HCT116 (cell line): Measurements from ENCODE around the gene GRM6. TPM values are rescaled to one million over a fixed set of nuclear protein-coding genes. Genes with fewer than 3 reads are reported as not detected.

Experiments used
- ATAC-seq: fragments of 200-7000 bp; cut with Tn5 transposase; 2 replicates; pipeline ENCODE4 v1.9.1; 2020; ENCODE audit warnings: mild to moderate bottlenecking, moderate library complexity
- BruUV-seq: library from RNA; stranded (reverse); fragments of 400-500 nt; replicated peaks from 2 replicates; lab custom pipeline; 2021; lab: Mats Ljungman, UMichigan
- CTCF ChIA-PET: fragments of 300-600 bp; sonication (Branson Sonifier 250); formaldehyde crosslinking; loops from one replicate; lab custom pipeline; 2021; ENCODE audit warnings: antibody characterized with exemption; lab: Charles Lee
- POLR2A ChIA-PET: fragments of 300-600, 350-600 bp; sonication (Branson Sonifier 250); formaldehyde crosslinking; loops from one replicate; lab custom pipeline; 2021; ENCODE audit warnings: antibody characterized with exemption; lab: Charles Lee
- RAD21 ChIA-PET, 2 experiments: fragments of 300-600 bp; sonication (Branson Sonifier 250); formaldehyde crosslinking; loops; one replicate each; lab custom pipeline; 2023; ENCODE audit warnings: low total read pairs in 2 of 2; ENCODE audit not compliant: uncharacterized antibody in 2 of 2, unreplicated experiment in 2 of 2, low non-redundant PET in 1 of 2; lab: Charles Lee
- DNase-seq: peaks from one replicate; pipeline ENCODE4 v3.0.0-alpha.2; 2010; ENCODE audit warnings: low read depth, low spot score
- H2AFZ ChIP-seq: fragments of 200-600 bp; shearing (Covaris generic), sonication (generic); 2 replicates; pipeline ENCODE4 v1.6.1; 2017; ENCODE audit warnings: low read depth, mixed run types, mixed read lengths, antibody characterized with exemption, low read length; ENCODE audit not compliant: poor library complexity, severe bottlenecking
- H3K27ac ChIP-seq: 2 replicates; pipeline ENCODE4 v1.5.1; 2012; ENCODE audit warnings: low read depth, low read length
- H3K27me3 ChIP-seq: fragments of 200-600 bp; sonication (generic); 2 replicates; pipeline ENCODE4 v1.6.1; 2016; ENCODE audit warnings: mixed run types, low read length, mixed read lengths; ENCODE audit not compliant: insufficient read depth
- H3K36me3 ChIP-seq, 2 experiments: fragments of 200-500 bp in 1 of 2; fragments of 200-600 bp in 1 of 2; sonication (Bioruptor generic) in 1 of 2; sonication (generic) in 1 of 2; 2 replicates each; pipeline versions ENCODE4 v1.5.1 to v1.6.1; 2014 to 2016; ENCODE audit warnings: low read length in 2 of 2, inconsistent platforms in 1 of 2, mixed read lengths in 1 of 2, mixed run types in 1 of 2; ENCODE audit not compliant: insufficient read depth in 2 of 2, control insufficient read depth in 1 of 2
- H3K4me1 ChIP-seq, 2 experiments: fragments of 200-600 bp in 1 of 2; sonication (generic) in 1 of 2; 2 replicates each; pipeline versions ENCODE4 v1.5.1 to v1.6.1; 2012 to 2017; ENCODE audit warnings: low read length in 2 of 2, inconsistent platforms in 1 of 2, mild to moderate bottlenecking in 1 of 2, mixed read lengths in 1 of 2, mixed run types in 1 of 2, moderate library complexity in 1 of 2; ENCODE audit not compliant: insufficient read depth in 2 of 2, control insufficient read depth in 1 of 2
- H3K4me2 ChIP-seq: fragments of 200-600 bp; sonication (generic); 2 replicates; pipeline ENCODE4 v1.6.1; 2017; ENCODE audit warnings: mixed run types, low read length, mixed read lengths
- H3K4me3 ChIP-seq, 2 experiments: fragments of 200-600 bp in 1 of 2; sonication (generic) in 1 of 2; replicated peaks in 1 of 2; 2 replicates each; pipeline ENCODE4 v1.5.1; 2011 to 2016; ENCODE audit warnings: low read length in 2 of 2, control low read depth in 1 of 2, low read depth in 1 of 2, mild to moderate bottlenecking in 1 of 2, mixed read lengths in 1 of 2, mixed run types in 1 of 2
- H3K79me2 ChIP-seq: fragments of 200-600 bp; sonication (generic); 2 replicates; pipeline ENCODE4 v1.6.1; 2017; ENCODE audit warnings: mild to moderate bottlenecking, mixed run types, low read length, moderate library complexity, mixed read lengths; ENCODE audit not compliant: insufficient read depth
- H3K9ac ChIP-seq: fragments of 200-600 bp; sonication (generic); 2 replicates; pipeline ENCODE4 v1.6.1; 2016; ENCODE audit warnings: low read length, mixed read lengths
- H3K9me2 ChIP-seq: fragments of 200-600 bp; sonication (generic), shearing (Covaris generic); 2 replicates; pipeline ENCODE4 v1.6.1; 2017; ENCODE audit warnings: mixed run types, mild to moderate bottlenecking, moderate library complexity; ENCODE audit not compliant: insufficient read depth
- H3K9me3 ChIP-seq, 2 experiments: fragments of 200-500 bp in 1 of 2; fragments of 200-600 bp in 1 of 2; sonication (Bioruptor generic) in 1 of 2; sonication (generic) in 1 of 2; 2 replicates each; pipeline ENCODE4 v1.6.1; 2014 to 2017; ENCODE audit warnings: low read length in 2 of 2, mixed read lengths in 2 of 2, inconsistent platforms in 1 of 2, low read depth in 1 of 2, mild to moderate bottlenecking in 1 of 2, mixed run types in 1 of 2, moderate library complexity in 1 of 2; ENCODE audit not compliant: control insufficient read depth in 1 of 2, insufficient read depth in 1 of 2
- H4K20me1 ChIP-seq: fragments of 200-600 bp; sonication (generic), shearing (Covaris generic); 2 replicates; pipeline ENCODE4 v1.6.1; 2017; ENCODE audit warnings: mixed run types, mild to moderate bottlenecking, moderate library complexity; ENCODE audit not compliant: insufficient read depth
- CBX3 ChIP-seq: IDR thresholded peaks from 2 replicates; pipeline ENCODE4 v1.6.1; 2012; ENCODE audit warnings: low read depth
- CEBPB ChIP-seq: IDR thresholded peaks from 2 replicates; pipeline ENCODE4 v1.6.1; 2012; ENCODE audit warnings: low read depth
- EGR1 ChIP-seq: IDR thresholded peaks from 2 replicates; pipeline ENCODE4 v1.6.1; 2012; ENCODE audit warnings: low read depth
- ELF1 ChIP-seq: IDR thresholded peaks from 2 replicates; pipeline ENCODE4 v1.6.1; 2012; ENCODE audit warnings: low read depth, borderline replicate concordance
- EZH2 ChIP-seq: fragments of 200-600 bp; sonication (generic); IDR thresholded peaks from 2 replicates; pipeline ENCODE4 v1.6.1; 2017; ENCODE audit warnings: antibody characterized with exemption, mixed run types
- EZH2phosphoT487 ChIP-seq: fragments of 200-600 bp; IDR thresholded peaks from 2 replicates; pipeline ENCODE4 v1.6.1; 2018; ENCODE audit warnings: antibody characterized with exemption, borderline replicate concordance
- FOSL1 ChIP-seq: IDR thresholded peaks from 2 replicates; pipeline ENCODE4 v1.6.1; 2012; ENCODE audit warnings: low read depth
- SIN3A ChIP-seq: IDR thresholded peaks from 2 replicates; pipeline ENCODE4 v1.6.1; 2012; ENCODE audit warnings: low read depth
- SRF ChIP-seq: IDR thresholded peaks from 2 replicates; pipeline ENCODE4 v1.6.1; 2012; ENCODE audit warnings: low read depth
- ZNF274 ChIP-seq: fragments of 200-500 bp; sonication (Bioruptor generic); IDR thresholded peaks from 2 replicates; pipeline ENCODE4 v1.6.1; 2014; ENCODE audit warnings: mild to moderate bottlenecking, low read depth, low read length, inconsistent platforms
- intact Hi-C: fragments of 100-400 bp; cut with micrococcal nuclease; formaldehyde crosslinking; loops from 2 replicates; pipeline ENCODE4 v1.10.0; 2022
- total RNA-seq: library from RNA; stranded (reverse); gene quantifications from one replicate; pipeline ENCODE4 v1.2.1, GENCODE V29; 2021; ENCODE audit not compliant: unreplicated experiment
- TF ChIP-seq, protein P1 (sequence below): IDR thresholded peaks from 2 replicates; pipeline ENCODE4 v1.6.1; 2011; ENCODE audit warnings: mild to moderate bottlenecking, low read length, moderate library complexity; ENCODE audit not compliant: insufficient replicate concordance; ENCODE audit errors: extremely low read depth
- TF ChIP-seq, protein P2 (sequence below): IDR thresholded peaks from 2 replicates; pipeline ENCODE4 v1.6.1; 2012

GRM6 gene
- total RNA-seq, 1 experiment from 2014 or later: not detected

DNA sequence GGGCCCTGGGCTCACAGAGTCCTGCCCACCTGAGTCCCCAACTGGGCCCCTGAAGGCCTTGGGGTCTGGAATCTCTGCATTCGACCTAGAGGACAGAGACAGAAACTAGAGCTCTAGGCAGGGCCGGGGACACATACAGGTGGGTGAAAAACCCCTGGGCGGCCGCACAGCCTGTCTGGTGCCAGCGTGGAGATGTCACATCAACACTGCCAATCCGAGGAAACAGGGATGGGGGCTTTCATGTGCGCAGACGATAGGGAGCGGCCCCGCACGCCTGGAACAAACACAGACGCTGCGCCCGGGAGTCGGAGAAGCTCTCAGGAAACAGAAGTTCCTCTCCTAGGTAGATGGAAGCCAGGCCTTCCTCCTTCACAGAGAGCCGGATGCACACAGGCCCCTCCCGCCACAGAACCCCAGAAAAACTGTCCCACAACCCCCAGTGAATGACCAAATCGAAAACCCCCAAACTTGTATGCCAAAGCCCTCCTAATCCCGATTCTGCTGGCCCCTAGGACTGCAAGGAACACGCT lies 1.8 kb downstream of the GRM6 start:
- Histone ChIP-seq H3K27me3 (no peaks in the 10 kb centered on the region), H3K9me3 (peaks cover 0 to 4% of the 10 kb centered on the region in 2 experiments; a peak in 2 of 4 replicates), H3K79me2 (no peaks in the 10 kb centered on the region), H3K4me3 (no peak overlapping the region), H3K9me2 (no peaks in the 10 kb centered on the region), H2AFZ (no peak overlapping the region), H3K27ac (no peak overlapping the region), H3K36me3 (no peaks in the 10 kb centered on the region)
- POLR2A ChIA-PET: no interaction called here
- intact Hi-C loops: no loop called here
- BruUV-seq: no TSS peak
- RAD21 ChIA-PET: no interaction called here
- CTCF ChIA-PET: no interaction called here
- TF ChIP-seq FOSL1 (no peak), SRF (no peak), EZH2 (no peak), EGR1 (no peak), CEBPB (no peak), SIN3A (no peak), ZNF274 (no peak), EZH2phosphoT487 (no peak), CBX3 (no peak), ELF1 (no peak)
- TF ChIP-seq, protein P1, sequence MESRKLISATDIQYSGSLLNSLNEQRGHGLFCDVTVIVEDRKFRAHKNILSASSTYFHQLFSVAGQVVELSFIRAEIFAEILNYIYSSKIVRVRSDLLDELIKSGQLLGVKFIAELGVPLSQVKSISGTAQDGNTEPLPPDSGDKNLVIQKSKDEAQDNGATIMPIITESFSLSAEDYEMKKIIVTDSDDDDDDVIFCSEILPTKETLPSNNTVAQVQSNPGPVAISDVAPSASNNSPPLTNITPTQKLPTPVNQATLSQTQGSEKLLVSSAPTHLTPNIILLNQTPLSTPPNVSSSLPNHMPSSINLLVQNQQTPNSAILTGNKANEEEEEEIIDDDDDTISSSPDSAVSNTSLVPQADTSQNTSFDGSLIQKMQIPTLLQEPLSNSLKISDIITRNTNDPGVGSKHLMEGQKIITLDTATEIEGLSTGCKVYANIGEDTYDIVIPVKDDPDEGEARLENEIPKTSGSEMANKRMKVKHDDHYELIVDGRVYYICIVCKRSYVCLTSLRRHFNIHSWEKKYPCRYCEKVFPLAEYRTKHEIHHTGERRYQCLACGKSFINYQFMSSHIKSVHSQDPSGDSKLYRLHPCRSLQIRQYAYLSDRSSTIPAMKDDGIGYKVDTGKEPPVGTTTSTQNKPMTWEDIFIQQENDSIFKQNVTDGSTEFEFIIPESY: no peak
- TF ChIP-seq, protein P2, sequence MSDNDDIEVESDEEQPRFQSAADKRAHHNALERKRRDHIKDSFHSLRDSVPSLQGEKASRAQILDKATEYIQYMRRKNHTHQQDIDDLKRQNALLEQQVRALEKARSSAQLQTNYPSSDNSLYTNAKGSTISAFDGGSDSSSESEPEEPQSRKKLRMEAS: no peak
- TF ChIP-seq, all 23 proteins: peak for 0
- H3K4me1 ChIP-seq: no peaks in the 10 kb centered on the region
- no peak overlapping the region for H3K9ac ChIP-seq
- H4K20me1 ChIP-seq: no peaks in the 10 kb centered on the region
- no peak overlapping the region for H3K4me2 ChIP-seq
- DNase-seq (no peak), ATAC-seq (no peak)
